ENCODE results near the gene HSD17B11.

- TF ChIP-seq CTCF (conservative IDR thresholded peaks at IDR 0.05; ENCODE audit: low read depth, low read length) (no peak), EZH2 (IDR thresholded peaks at IDR 0.05; ENCODE audit: borderline replicate concordance, low read depth, low read length, poor library complexity, severe bottlenecking) (no peak)
Measured at GRCh38 chr4:87310691-87311335, 80.2 kb downstream of the HSD17B11 start.

Data from A673 (cell line).